GM18520 (cell line): ENCODE data around the gene KCNE3.
"Not testable (repeated sequence)": the region's sequence is repeated elsewhere in the genome, so short reads cannot be mapped to it uniquely, and the experiment has no call there.

Source experiments
- ATAC-seq: cut with Tn5 transposase; IDR thresholded peaks from one replicate; pipeline ENCODE4 v1.9.1; 2021; ENCODE audit not compliant: unreplicated experiment

Gene KCNE3

DNA sequence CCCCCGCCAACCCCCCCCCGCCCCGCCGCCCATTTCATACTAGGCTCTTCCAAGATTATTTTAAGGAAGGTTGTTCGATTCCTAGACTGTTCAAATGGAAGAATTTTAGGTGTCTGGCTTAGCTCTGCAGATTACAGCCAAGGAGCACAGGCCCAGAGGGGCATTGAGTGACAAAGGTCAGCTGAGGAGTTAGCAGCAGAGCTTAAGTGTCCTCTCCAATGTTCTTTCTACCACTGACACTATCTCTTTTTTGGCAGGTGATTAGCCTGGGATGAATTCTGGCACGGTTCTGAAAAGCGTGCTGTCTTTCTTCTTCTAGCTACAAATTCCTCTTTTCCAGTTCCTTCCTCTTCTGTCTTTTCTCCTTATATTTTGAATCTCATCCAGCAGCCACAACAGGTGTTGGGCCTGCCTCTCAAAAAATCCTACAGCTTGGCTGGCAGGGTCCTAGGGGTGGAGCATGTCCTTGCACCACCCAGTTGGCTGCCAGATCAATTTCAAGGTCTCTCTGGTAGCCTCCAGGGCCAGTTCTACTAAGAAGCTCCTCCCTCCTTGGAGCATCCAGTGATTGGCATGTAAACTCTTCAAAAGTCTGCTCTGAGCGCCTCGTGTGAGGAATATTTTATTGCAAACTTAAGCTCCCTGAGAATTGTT lies 23.0 kb downstream of the KCNE3 start:
- ATAC-seq, result no peak

DNA sequence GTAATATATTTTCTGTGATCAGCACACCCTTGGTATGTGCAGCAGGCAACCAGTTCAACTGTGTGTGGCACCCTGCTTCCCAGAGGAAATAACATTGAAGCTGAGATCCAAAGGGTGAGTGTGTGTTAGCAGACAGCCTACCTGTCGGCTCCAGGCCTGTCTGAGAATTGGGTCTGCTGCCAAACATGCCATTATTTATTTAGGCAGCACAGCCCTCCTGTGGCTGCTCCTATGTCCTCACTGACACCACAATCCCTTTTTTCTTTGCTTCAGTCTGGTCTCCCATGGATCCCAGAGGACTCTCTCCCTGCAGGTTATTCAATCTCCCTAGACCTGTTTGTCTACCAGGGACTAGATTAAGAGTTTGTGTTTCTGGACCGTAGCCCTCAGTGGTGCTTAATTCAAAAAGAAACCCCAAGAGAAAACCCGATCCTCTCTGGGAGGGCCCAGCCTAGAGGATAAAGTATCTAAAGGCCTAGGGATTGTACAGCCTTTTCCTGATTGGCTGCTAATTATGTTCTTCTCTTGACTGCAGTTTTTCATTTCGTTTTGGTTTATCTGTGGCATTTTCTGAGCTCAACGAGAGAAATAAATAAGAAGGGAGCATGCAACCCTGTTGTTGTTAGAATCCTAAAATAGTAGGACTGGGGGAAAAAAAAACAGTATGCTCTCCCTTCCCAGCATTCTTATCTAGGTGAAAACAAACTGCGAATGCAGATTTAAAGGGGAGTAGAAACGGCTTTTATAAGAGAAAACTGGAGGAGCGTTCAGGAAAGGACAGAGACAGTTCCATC lies 24.1 kb downstream of the KCNE3 start:
- ATAC-seq, result no peak

DNA sequence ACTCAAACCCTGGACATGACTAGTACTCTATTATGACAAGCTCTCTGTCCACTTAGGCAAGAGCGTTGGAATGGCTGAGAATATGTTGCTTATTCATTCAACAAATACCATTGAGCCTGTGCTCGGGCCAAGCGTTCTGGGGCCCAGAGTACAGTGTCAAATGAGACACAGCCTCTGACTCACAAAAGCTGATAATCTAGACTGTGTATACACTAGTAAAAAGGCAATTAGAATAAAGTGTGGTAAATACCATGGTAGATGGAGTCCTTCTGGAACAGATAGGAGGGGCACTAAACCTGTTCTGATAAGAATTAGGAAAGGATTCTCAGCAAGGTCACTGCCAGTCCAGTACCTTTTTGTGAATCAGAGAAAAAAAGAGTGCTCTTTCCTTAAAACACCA lies 24.7 kb downstream of the KCNE3 start:
- no peak for ATAC-seq

DNA sequence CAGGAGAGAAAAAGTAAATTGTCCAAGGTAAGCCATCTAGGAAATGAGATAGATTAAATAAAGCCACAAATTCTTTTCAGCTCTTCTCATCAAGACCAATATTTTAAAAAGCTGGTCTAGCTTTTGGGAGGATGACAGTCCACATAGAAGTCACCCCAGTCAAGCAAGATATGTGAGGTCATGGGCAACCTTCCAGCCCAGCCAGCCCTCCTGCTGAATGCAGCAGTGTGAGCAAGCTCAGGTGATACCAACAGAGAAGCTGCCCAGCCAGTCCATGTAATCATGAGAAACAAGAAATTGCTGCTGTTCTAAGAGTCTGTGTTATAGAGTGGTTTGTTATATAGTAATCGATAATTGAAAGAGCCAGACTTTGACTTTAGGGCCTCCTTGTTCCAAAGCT lies 28.7 kb downstream of the KCNE3 start:
- ATAC-seq, result no peak

DNA sequence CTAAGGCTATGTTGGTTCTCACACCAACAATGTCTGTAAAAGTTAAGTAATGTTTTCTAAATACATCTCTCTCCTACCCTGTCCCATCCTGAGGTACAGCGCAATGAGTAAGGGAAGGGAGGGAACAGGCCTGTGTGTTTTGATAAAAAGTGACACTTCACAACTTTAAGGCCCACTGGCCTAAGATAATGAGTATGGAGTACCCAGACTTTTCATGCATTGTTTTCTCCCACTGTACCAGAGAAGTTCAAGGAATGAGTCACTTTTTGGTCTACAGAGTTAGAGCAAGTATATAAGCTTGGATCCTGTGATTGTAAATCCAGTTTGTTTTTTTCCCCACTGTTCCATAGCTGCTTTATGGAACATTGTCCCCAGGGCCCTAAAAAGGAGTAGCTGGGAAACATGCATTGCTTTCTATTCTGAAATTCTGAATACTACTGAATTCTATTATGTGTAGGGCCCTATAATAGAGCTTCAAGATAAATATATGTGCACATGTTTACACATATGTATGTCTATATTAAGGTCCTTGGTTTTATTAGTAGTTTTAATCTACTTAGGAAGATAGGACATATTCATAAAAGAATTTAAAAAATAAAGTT lies 29.8 kb downstream of the KCNE3 start:
- no peak for ATAC-seq

DNA sequence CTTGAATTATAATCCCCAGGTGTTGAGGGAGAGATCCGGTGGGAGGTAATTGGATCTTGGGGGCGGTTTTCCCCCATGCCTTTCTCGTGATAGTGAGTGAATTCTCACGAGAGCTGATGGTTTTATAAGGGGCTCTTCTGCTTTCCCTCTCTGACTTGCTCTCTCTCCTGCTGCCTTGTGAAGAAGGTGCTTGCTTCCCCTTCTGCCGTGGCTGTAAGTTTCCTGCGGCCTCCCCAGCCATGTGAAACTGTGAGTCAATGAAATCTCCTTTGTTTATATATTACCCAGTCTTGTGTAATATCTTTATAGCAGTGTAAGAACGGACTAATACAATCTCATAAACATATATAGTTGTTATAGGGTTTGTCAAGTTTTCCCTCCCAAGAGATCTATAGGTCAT lies 32.8 kb downstream of the KCNE3 start:
- no peak for ATAC-seq

DNA sequence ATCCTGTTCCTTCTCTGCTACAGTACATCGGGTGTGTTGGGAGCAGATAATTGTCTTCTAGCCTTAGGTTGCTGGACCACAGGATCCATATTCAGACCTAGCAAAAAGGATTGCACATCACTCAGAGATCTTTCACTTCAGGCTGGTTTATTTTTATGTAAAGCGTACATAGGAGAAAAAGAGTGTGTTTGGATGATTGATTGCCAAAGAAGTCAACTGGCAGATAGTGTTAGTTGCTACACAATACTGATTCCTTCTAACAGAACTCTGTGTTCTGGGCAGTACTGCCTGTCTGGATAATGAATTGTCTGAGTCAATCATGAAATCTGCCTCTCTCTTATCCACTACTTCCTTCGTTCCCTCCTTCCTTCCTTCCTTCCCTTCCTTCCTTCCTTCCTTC lies 38.1 kb downstream of the KCNE3 start:
- ATAC-seq, result no peak

DNA sequence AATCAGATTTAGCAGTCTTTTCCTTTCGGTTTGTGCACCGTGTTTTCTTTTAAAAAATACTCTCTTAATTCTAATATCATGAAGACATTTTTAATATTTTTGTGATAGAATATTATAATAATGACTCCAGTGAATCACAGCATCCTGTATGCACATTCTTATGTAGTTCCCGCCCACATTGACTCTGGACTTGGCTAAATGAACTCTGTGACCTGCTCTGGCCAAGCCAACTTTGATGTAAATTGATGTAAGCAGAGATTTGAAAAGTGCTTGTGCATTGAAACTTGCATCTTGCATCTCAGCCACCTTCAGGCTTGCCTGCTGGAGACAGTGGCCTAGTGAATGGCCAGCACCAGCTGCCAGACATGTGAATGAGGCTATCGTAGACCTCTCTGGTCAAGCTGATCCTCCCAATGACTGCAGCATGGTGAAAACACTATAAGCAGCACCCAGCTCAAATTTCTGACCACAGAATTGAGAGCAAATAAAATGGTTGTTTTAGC lies 39.9 kb downstream of the KCNE3 start:
- no peak for ATAC-seq

DNA sequence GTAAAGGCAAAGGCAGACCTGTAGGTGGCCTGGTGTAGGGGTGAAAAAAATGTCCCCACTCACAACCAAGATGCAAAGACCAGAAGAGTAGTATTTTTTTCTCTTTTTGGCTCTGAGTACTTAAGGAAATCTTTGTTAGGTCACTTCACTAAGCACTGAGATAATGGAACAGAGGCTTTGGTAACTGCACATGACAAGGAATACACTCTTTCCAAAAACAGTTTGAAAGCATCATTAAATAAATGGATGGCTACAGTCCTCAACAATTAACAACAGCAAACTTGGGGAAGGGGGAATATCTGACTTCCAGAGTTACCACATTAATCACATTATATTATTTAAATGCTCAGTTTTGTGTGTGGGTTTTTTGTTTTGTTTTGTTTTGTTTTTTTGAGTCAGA lies 42.2 kb downstream of the KCNE3 start:
- ATAC-seq, result no peak

DNA sequence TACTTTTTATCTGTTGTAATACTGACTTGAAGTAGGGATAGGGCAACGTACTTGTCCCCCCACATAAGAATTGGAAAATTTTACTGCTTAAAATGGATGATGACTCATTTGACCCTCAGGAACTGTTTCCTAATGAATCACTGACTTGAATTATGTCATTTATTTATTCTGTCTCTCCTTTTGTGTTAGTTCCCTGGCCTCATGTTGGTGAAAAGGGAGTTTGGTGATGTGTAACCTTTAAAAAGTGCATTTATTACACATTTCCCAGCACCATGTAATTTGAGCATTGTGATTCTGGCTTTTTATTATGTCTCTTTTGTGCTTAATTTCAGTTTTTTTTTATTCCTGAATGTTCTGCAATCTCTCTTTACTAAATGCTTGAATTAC lies 48.8 kb downstream of the KCNE3 start:
- ATAC-seq, result no peak

DNA sequence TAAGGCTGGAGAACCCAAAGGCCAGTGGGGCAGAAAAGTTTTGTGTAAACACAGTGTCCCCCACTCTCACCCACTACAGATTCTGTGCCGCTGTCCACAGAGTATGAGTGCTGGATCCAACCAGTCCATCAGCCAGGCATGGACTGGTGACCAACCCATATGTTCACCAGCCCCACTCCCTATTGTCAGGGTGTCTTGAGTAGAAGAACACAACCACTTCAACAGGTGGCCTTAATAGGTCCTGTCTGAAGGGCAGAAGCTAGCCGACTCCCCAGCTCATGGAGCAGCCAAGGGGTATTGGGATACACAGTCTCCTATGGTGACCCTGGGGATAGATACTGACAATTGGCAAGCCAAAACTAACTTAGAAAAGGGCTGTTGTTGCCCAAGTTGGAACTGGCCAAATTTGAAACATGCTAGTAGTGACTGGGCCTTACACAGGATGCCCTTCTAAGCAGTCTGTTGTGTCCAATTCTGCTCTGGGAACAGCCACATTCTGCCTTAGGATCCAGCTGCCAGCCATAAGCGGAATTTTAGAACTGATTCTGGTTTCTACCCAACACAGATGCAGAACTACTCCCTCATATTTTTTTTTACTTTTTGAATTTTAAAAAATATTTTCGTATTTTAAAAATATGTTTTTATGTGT lies 49.4 kb downstream of the KCNE3 start:
- no peak for ATAC-seq

DNA sequence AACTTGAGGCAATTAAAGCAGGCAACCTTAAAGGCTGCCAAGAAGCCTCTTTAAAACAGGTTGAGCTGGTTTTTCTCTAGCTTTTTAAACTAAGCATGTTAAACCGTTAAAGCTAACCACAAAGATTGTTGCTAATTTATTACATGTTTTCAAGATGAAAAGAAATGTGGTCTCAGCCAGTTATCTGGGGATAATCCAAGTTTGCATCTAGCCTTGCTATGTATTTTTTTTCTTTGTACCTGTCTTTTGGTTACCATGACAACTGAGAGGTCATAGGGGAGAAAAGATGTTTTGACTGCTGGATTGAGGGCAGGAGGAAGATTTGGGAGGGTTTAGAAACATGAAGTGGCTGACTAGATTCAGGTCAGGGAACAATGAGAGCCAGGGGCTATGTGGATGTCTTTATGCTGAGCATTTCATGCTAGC lies 50.0 kb downstream of the KCNE3 start:
- ATAC-seq, result no peak

DNA sequence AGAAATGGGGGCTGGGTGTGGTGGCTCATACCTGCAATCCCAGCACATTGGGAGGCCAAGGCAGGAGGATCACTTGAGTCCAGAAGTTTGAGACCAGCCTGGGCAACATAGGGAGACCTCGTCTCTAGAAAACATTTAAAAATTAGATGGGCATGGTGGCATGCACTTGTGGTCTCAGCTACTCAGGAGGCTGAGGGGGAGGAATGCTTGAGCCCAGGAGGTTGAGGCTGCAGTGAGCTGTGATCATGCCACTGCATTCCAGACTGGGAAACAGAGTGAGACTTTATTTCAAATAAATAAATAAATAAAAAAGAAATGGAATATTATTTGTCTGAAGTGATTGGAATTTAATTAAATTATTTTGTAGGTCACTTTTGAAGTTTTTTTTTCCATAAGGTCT lies 50.4 kb downstream of the KCNE3 start:
- not testable (repeated sequence) for ATAC-seq

DNA sequence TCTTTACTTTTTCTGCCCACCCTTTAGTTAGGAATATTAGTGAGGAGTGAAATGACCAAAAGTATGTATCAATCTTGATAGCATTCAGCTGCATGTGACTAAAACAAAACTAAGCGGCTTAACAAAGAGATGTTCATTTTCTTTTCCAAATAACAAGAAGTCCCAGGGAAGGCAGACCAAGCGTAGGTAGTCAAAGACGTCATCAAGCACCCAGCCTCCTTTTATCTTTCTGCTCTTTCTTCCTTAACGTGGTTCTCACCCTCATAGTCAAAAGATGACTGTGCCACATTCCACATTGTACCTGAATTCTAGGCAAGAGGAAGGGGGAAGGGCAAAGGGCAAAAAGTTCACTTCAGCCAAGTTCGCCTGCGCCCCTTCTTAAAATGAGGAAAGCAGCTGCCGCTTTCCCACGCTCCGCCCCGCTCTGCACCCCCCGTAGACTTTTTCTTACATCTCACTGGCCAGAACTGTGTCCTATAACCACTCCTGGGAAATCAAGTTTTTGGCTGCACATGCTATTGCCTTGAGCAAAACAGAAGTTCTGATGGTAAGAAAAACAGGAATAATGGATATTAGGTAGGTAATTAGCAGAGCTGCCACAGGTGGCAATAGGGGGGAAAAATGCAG lies 54.5 kb downstream of the KCNE3 start:
- ATAC-seq, result no peak

DNA sequence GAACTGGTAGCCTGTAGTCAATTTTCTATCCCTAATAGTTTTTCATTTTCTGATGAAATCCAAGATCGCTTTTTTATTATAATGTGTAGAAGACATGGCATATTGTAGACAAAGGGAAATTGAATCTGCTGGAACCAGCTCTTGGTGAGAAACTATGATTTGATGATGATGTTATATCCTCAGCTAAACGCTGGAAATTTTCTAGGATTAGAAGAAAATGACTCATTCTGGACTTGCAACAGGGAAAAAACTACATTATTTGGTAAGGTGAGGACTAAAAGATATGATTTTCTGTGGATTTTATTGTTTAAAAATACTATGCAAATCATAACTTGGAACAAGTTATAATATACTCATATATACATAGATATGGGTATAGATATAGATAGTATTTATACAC lies 55.0 kb downstream of the KCNE3 start:
- no peak for ATAC-seq

DNA sequence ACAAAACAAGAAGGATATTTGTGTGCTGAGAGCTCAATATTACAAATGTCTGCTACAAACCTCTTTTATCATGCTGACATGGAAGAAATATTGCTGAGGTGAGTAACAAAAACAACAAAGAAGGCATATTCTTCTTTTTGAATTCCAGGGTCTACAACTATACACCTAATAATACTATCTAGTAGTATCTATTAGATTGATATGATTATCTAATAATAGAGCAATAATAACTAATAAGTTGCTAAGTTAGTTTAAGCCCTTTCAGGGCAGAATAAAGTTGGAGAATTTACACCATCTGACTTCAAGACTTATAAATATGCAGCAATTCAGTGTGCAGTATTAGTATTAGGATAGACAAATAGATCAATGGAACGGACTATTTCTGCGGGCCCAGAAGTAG lies 57.7 kb downstream of the KCNE3 start:
- ATAC-seq, result no peak
